ENCODE results near the gene SCLY.

The SCLY gene

GRCh38 chr2:238097201-238097987 lies 36.6 kb downstream of the SCLY start:
- no peak for DNase-seq (ENCODE audit: low read depth in 2 of 2)

GRCh38 chr2:238097988-238098871 lies 37.4 kb downstream of the SCLY start:
- DNase-seq (ENCODE audit: low read depth in 2 of 2), result no peak

GRCh38 chr2:238098901-238099713 lies 38.3 kb downstream of the SCLY start:
- DNase-seq (ENCODE audit: low read depth in 2 of 2), result no peak

GRCh38 chr2:238099714-238100048 lies 38.9 kb downstream of the SCLY start:
- no peak for DNase-seq (ENCODE audit: low read depth in 2 of 2)

- DNase-seq (ENCODE audit: low read depth in 2 of 2), result no peak
These were observed 39.4 kb downstream of the SCLY start, which contains the start of gene ESPNL for GRCh38 chr2:238100049-238100820. Gene ESPNL (plus strand): TSS chr2:238100340. CDS start chr2:238100420, 80 bp downstream.

- no peak for DNase-seq (ENCODE audit: low read depth in 2 of 2)
These were observed 40.3 kb downstream of the SCLY start for GRCh38 chr2:238100821-238101771.

GRCh38 chr2:238101891-238102841 lies 41.4 kb downstream of the SCLY start:
- no peak for DNase-seq (ENCODE audit: low read depth in 2 of 2)

- no peak for DNase-seq (ENCODE audit: low read depth in 2 of 2)
These were observed 42.1 kb downstream of the SCLY start for GRCh38 chr2:238102865-238103264.

GRCh38 chr2:238103465-238104225 lies 42.8 kb downstream of the SCLY start:
- no peak for DNase-seq (ENCODE audit: low read depth in 2 of 2)

- no peak for DNase-seq (ENCODE audit: low read depth in 2 of 2)
These were observed 43.5 kb downstream of the SCLY start for GRCh38 chr2:238104226-238104690.

- DNase-seq (ENCODE audit: low read depth in 2 of 2), result no peak
These were observed 44.0 kb downstream of the SCLY start for GRCh38 chr2:238104691-238105371.

GRCh38 chr2:238105506-238106338 lies 44.9 kb downstream of the SCLY start:
- no peak for DNase-seq (ENCODE audit: low read depth in 2 of 2)

GRCh38 chr2:238106339-238106697 lies 45.5 kb downstream of the SCLY start:
- no peak for DNase-seq (ENCODE audit: low read depth in 2 of 2)

GRCh38 chr2:238106698-238107524 lies 46.1 kb downstream of the SCLY start:
- DNase-seq (ENCODE audit: low read depth in 2 of 2), result no peak

GRCh38 chr2:238107525-238108422 lies 47.0 kb downstream of the SCLY start:
- no peak for DNase-seq (ENCODE audit: low read depth in 2 of 2)
